ENCODE results near the gene FARS2. TPM values are rescaled to one million over a fixed set of nuclear protein-coding genes. Genes with fewer than 3 reads are reported as not detected.
A peak's percentile ranks its signal among the peaks of the same experiment; 100 is the strongest.

Gene FARS2
- total and polyA plus RNA-seq, 2 of the 13 experiments (the other 11 are each of a cell fraction or from before 2014, with no cell fraction given), result 15.4 to 26.0 TPM

DNA sequence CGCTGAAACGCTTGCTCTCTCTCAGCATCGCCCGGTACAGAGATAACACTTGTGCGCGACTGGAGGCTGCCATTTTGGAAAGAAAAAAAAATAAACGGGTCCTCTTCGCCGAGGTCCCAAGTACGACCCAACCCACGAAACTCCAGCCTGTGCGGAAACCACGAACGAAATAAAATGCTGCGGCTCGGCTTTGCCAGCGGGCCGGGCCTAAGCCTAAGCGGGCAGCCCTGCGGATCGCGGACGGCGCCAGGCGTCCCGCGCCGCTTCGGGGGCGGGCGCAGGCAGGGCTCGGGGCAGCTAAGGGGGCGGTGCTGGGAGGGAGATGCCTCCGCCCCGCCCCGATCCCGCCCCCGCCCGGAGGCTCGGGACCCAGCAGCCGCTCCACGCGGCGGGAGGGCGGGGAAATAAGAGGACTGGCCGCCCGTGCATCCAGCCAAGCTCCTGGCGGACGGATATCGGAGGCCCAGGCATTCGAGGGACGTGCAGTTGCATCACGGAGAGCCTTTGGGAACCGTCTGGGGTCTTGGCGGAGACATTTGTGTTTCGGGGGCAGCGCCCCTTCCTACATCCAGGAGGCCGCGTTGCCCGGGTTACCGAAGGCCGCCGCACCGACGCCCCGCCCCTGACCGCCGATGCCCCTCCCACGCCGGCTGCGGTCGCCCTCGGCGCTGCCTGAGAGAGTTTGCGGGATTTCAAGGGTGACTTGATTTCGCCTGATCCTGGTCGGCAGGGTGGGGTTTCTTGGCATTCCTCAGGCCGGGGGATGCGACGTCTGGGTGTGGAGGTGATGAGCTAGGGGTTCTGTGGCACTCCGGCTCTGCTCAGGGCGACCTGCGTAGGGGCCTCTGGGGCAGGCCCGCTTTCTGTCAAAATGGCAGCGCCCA lies at the start of gene FARS2, which contains the start of gene LYRM4 (continued):
- TF ChIP-seq, protein P1, sequence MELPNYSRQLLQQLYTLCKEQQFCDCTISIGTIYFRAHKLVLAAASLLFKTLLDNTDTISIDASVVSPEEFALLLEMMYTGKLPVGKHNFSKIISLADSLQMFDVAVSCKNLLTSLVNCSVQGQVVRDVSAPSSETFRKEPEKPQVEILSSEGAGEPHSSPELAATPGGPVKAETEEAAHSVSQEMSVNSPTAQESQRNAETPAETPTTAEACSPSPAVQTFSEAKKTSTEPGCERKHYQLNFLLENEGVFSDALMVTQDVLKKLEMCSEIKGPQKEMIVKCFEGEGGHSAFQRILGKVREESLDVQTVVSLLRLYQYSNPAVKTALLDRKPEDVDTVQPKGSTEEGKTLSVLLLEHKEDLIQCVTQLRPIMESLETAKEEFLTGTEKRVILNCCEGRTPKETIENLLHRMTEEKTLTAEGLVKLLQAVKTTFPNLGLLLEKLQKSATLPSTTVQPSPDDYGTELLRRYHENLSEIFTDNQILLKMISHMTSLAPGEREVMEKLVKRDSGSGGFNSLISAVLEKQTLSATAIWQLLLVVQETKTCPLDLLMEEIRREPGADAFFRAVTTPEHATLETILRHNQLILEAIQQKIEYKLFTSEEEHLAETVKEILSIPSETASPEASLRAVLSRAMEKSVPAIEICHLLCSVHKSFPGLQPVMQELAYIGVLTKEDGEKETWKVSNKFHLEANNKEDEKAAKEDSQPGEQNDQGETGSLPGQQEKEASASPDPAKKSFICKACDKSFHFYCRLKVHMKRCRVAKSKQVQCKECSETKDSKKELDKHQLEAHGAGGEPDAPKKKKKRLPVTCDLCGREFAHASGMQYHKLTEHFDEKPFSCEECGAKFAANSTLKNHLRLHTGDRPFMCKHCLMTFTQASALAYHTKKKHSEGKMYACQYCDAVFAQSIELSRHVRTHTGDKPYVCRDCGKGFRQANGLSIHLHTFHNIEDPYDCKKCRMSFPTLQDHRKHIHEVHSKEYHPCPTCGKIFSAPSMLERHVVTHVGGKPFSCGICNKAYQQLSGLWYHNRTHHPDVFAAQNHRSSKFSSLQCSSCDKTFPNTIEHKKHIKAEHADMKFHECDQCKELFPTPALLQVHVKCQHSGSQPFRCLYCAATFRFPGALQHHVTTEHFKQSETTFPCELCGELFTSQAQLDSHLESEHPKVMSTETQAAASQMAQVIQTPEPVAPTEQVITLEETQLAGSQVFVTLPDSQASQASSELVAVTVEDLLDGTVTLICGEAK (IDR thresholded peaks at IDR 0.05), result no peak
- TF ChIP-seq, protein P1 (CRISPR knock-in tag; IDR thresholded peaks at IDR 0.05), result peak; percentile 75; the same call in 1 of the 2 replicates
- TF ChIP-seq ZMYM4 (CRISPR knock-in tag; IDR thresholded peaks at IDR 0.05) (peak; percentile 49), FOXK1 (CRISPR knock-in tag; IDR thresholded peaks at IDR 0.05; ENCODE audit: borderline replicate concordance, low read depth) (peak; percentile 66; the same call in 1 of the 2 replicates), SNAPC2 (CRISPR knock-in tag; IDR thresholded peaks at IDR 0.05) (0 out of 2 replicates have a peak, but pooled peaks have one; percentile 61), ETV6 (CRISPR knock-in tag; conservative IDR thresholded peaks at IDR 0.05) (peak; percentile 31; the same call in 1 of the 2 replicates), KAT8 (CRISPR knock-in tag; IDR thresholded peaks at IDR 0.05) (peak; percentile 95), HDAC6 (IDR thresholded peaks at IDR 0.05; ENCODE audit: low read depth, low read length) (peak; percentile 94), MEIS2 (CRISPR knock-in tag; IDR thresholded peaks at IDR 0.05) (peak; percentile 43), MEF2D (CRISPR knock-in tag; IDR thresholded peaks at IDR 0.05) (no peak), TCF7L2 (IDR thresholded peaks at IDR 0.05; ENCODE audit: low read depth, low read length) (no peak), RBFOX2 (IDR thresholded peaks at IDR 0.05; ENCODE audit: low read depth, low read length) (peak; percentile 83)
- TF ChIP-seq, protein P2, sequence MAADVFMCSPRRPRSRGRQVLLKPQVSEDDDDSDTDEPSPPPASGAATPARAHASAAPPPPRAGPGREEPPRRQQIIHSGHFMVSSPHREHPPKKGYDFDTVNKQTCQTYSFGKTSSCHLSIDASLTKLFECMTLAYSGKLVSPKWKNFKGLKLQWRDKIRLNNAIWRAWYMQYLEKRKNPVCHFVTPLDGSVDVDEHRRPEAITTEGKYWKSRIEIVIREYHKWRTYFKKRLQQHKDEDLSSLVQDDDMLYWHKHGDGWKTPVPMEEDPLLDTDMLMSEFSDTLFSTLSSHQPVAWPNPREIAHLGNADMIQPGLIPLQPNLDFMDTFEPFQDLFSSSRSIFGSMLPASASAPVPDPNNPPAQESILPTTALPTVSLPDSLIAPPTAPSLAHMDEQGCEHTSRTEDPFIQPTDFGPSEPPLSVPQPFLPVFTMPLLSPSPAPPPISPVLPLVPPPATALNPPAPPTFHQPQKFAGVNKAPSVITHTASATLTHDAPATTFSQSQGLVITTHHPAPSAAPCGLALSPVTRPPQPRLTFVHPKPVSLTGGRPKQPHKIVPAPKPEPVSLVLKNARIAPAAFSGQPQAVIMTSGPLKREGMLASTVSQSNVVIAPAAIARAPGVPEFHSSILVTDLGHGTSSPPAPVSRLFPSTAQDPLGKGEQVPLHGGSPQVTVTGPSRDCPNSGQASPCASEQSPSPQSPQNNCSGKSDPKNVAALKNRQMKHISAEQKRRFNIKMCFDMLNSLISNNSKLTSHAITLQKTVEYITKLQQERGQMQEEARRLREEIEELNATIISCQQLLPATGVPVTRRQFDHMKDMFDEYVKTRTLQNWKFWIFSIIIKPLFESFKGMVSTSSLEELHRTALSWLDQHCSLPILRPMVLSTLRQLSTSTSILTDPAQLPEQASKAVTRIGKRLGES (CRISPR knock-in tag; IDR thresholded peaks at IDR 0.05; ENCODE audit: borderline replicate concordance), result peak; percentile 62; the same call in 1 of the 2 replicates
- TF ChIP-seq, protein P3, sequence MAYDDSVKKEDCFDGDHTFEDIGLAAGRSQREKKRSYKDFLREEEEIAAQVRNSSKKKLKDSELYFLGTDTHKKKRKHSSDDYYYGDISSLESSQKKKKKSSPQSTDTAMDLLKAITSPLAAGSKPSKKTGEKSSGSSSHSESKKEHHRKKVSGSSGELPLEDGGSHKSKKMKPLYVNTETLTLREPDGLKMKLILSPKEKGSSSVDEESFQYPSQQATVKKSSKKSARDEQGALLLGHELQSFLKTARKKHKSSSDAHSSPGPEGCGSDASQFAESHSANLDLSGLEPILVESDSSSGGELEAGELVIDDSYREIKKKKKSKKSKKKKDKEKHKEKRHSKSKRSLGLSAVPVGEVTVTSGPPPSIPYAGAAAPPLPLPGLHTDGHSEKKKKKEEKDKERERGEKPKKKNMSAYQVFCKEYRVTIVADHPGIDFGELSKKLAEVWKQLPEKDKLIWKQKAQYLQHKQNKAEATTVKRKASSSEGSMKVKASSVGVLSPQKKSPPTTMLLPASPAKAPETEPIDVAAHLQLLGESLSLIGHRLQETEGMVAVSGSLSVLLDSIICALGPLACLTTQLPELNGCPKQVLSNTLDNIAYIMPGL (CRISPR knock-in tag; IDR thresholded peaks at IDR 0.05; ENCODE audit: borderline replicate concordance in 1 of 2, low read depth in 1 of 2), result peak; percentile 48 to 82; a peak in 2 of 4 replicates

All from HepG2 (cell line).